ENCODE measurements around the gene FJX1.
"Not testable (repeated sequence)": the region's sequence is repeated elsewhere in the genome, so short reads cannot be mapped to it uniquely, and the experiment has no call there.

Gene FJX1

GRCh38 chr11:35633827-35634423, 15.7 kb downstream of the FJX1 start:
- no peak for DNase-seq (ENCODE audit: low read depth)

GRCh38 chr11:35635933-35636332, 17.7 kb downstream of the FJX1 start:
- DNase-seq (ENCODE audit: low read depth) = no peak

GRCh38 chr11:35639591-35640179, 21.4 kb downstream of the FJX1 start:
- no peak for DNase-seq (ENCODE audit: low read depth)

GRCh38 chr11:35641171-35641897, 23.1 kb downstream of the FJX1 start:
- no peak for DNase-seq (ENCODE audit: low read depth)

- no peak for DNase-seq (ENCODE audit: low read depth)
Measured at GRCh38 chr11:35641964-35642363, 23.7 kb downstream of the FJX1 start.

- no peak for DNase-seq (ENCODE audit: low read depth)
Measured at GRCh38 chr11:35647421-35648093, 29.3 kb downstream of the FJX1 start.

- DNase-seq (ENCODE audit: low read depth) = no peak
Measured at GRCh38 chr11:35650006-35650405, 31.7 kb downstream of the FJX1 start.

GRCh38 chr11:35650467-35650866, 32.2 kb downstream of the FJX1 start:
- no peak for DNase-seq (ENCODE audit: low read depth)

- DNase-seq (ENCODE audit: low read depth) = no peak
Measured at GRCh38 chr11:35651263-35651662, 33.0 kb downstream of the FJX1 start.

GRCh38 chr11:35652786-35653185, 34.5 kb downstream of the FJX1 start:
- not testable (repeated sequence) for DNase-seq (ENCODE audit: low read depth)

- no peak for DNase-seq (ENCODE audit: low read depth)
Measured at GRCh38 chr11:35654711-35655110, 36.5 kb downstream of the FJX1 start.

- DNase-seq (ENCODE audit: low read depth) = no peak
Measured at GRCh38 chr11:35655254-35655653, 37.0 kb downstream of the FJX1 start.

- no peak for DNase-seq (ENCODE audit: low read depth)
Measured at GRCh38 chr11:35655856-35656255, 37.6 kb downstream of the FJX1 start.

- no peak for DNase-seq (ENCODE audit: low read depth)
Measured at GRCh38 chr11:35658020-35658948, 40.0 kb downstream of the FJX1 start.

- DNase-seq (ENCODE audit: low read depth) = no peak
Measured at GRCh38 chr11:35661534-35661933, 43.3 kb downstream of the FJX1 start.

- no peak for DNase-seq (ENCODE audit: low read depth)
Measured at GRCh38 chr11:35662061-35662648, 43.9 kb downstream of the FJX1 start.

- peak; percentile 63 for DNase-seq (ENCODE audit: low read depth)
Measured at GRCh38 chr11:35662649-35663407, 44.6 kb downstream of the FJX1 start, which contains the start of gene TRIM44. Gene TRIM44, plus strand, starts transcription at chr11:35662775. Its CDS starts 337 bp downstream, at chr11:35663112.

GRCh38 chr11:35663408-35663702, 45.1 kb downstream of the FJX1 start:
- no peak for DNase-seq (ENCODE audit: low read depth)

GRCh38 chr11:35664977-35665441, 46.7 kb downstream of the FJX1 start:
- DNase-seq (ENCODE audit: low read depth) = peak; percentile 23

- no peak for DNase-seq (ENCODE audit: low read depth)
Measured at GRCh38 chr11:35667257-35667656, 49.0 kb downstream of the FJX1 start.

- DNase-seq (ENCODE audit: low read depth) = not testable (repeated sequence)
Measured at GRCh38 chr11:35668350-35668749, 50.1 kb downstream of the FJX1 start.

Measured in HS-5 (cell line).